MM.1S (cell line): ENCODE measurements around the gene PLSCR1.
"Not testable (repeated sequence)": the region's sequence is repeated elsewhere in the genome, so short reads cannot be mapped to it uniquely, and the experiment has no call there.

Experiments
- DNase-seq: peaks from one replicate; pipeline ENCODE4 v3.0.0-alpha.2; 2015
- H2AFZ ChIP-seq: fragments of 300-600 bp; sonication (generic); 2 replicates; pipeline ENCODE4 v1.6.0; 2016; ENCODE audit warnings: antibody characterized with exemption, low read length
- H3F3A ChIP-seq: fragments of 300-600 bp; sonication (generic); 2 replicates; pipeline ENCODE4 v1.6.1; 2016; ENCODE audit warnings: mild to moderate bottlenecking, antibody characterized with exemption, low read length, moderate library complexity, mixed read lengths; ENCODE audit not compliant: insufficient read depth
- H3K27ac ChIP-seq: fragments of 300-600 bp; sonication (generic); 2 replicates; pipeline ENCODE4 v1.5.1; 2016; ENCODE audit warnings: mild to moderate bottlenecking, low read length
- H3K27me3 ChIP-seq: fragments of 300-600 bp; sonication (generic); replicated peaks from 2 replicates; pipeline ENCODE4 v1.6.0; 2016; ENCODE audit warnings: low read length; ENCODE audit not compliant: insufficient read depth
- H3K36me3 ChIP-seq: fragments of 300-600 bp; sonication (generic); replicated peaks from 2 replicates; pipeline ENCODE4 v1.6.1; 2016; ENCODE audit warnings: mild to moderate bottlenecking, low read length, mixed read lengths; ENCODE audit not compliant: insufficient read depth
- H3K4me1 ChIP-seq: fragments of 300-600 bp; sonication (generic); 2 replicates; pipeline ENCODE4 v1.6.1; 2016; ENCODE audit warnings: low read length, mixed read lengths
- H3K4me2 ChIP-seq: fragments of 300-600 bp; sonication (generic); 2 replicates; pipeline ENCODE4 v1.6.0; 2016; ENCODE audit warnings: low read depth, low read length
- H3K4me3 ChIP-seq: fragments of 300-600 bp; sonication (generic); 2 replicates; pipeline ENCODE4 v1.5.1; 2016; ENCODE audit warnings: low read length, mixed read lengths
- H3K79me2 ChIP-seq: fragments of 300-600 bp; sonication (generic); 2 replicates; pipeline ENCODE4 v1.6.1; 2016; ENCODE audit warnings: mixed run types, low read length, mixed read lengths
- H3K9ac ChIP-seq: fragments of 300-600 bp; sonication (generic); 2 replicates; pipeline ENCODE4 v1.6.1; 2016; ENCODE audit warnings: low read length, mixed read lengths
- H3K9me2 ChIP-seq: fragments of 300-600 bp; sonication (generic); replicated peaks from 2 replicates; pipeline ENCODE4 v1.6.1; 2016; ENCODE audit warnings: mild to moderate bottlenecking, low read length, mixed read lengths; ENCODE audit not compliant: insufficient read depth
- H3K9me3 ChIP-seq: fragments of 300-600 bp; sonication (generic); replicated peaks from 2 replicates; pipeline ENCODE4 v1.6.1; 2016; ENCODE audit warnings: mild to moderate bottlenecking, low read length, mixed read lengths; ENCODE audit not compliant: insufficient read depth
- H4K20me1 ChIP-seq: fragments of 300-600 bp; sonication (generic); 2 replicates; pipeline ENCODE4 v1.6.1; 2016; ENCODE audit warnings: mild to moderate bottlenecking, low read length, moderate library complexity, mixed read lengths; ENCODE audit not compliant: insufficient read depth
- EZH2 ChIP-seq: fragments of 300-600 bp; sonication (generic); optimal IDR thresholded peaks from 2 replicates; pipeline ENCODE3; 2017; ENCODE audit warnings: low read depth, mild to moderate bottlenecking, antibody characterized with exemption, low read length, mixed read lengths
- EZH2phosphoT487 ChIP-seq: fragments of 300-600 bp; sonication (generic); IDR thresholded peaks from 2 replicates; pipeline ENCODE4 v1.6.1; 2018; ENCODE audit warnings: antibody characterized with exemption, low read length
- TF ChIP-seq, protein P1 (sequence below): fragments of 300-600 bp; sonication (generic); IDR thresholded peaks from 2 replicates; pipeline ENCODE4 v1.5.1; 2016; ENCODE audit warnings: antibody characterized with exemption, low read length, mixed read lengths

PLSCR1 gene

DNA sequence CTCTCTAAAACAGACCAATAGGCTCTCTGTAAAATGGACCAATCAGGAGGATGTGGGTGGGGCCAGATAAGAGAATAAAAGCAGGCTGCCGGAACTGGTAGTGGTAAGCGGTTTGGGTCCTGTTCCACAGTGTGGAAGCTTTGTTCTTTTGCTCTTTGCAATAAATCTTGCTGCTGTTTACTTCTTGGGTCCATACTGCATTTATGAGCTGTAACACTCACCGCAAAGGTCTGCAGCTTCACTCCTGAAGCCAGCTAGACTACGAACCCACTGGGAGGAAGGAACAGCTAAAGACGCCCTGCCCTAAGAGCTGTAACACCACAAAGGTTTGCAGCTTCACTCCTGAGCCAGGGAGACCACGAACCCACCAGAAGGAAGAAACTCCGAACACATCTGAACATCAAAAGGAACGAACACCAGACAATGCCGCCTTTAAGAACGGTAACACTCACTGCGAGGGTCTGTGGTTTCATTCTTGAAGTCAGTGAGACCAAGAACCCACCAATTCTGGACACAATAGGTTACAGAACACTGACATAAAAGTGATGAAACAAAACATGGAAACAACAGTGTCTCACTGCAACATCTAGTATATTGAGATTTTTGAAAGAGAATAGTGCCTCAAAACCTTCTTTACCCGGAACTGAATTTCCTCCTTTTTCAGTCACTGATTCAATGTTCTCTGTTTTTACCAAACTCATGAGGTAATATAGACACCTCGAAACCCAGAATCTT lies 46.2 kb downstream of the PLSCR1 start:
- H2AFZ ChIP-seq, result no peak overlapping the region
- no peaks in the 10 kb centered on the region for H3K36me3 ChIP-seq
- no peaks in the 10 kb centered on the region for H3K27me3 ChIP-seq
- no peak for DNase-seq
- no peaks in the 10 kb centered on the region for H3F3A ChIP-seq
- H3K9ac ChIP-seq, result no peak overlapping the region
- TF ChIP-seq, protein P1, sequence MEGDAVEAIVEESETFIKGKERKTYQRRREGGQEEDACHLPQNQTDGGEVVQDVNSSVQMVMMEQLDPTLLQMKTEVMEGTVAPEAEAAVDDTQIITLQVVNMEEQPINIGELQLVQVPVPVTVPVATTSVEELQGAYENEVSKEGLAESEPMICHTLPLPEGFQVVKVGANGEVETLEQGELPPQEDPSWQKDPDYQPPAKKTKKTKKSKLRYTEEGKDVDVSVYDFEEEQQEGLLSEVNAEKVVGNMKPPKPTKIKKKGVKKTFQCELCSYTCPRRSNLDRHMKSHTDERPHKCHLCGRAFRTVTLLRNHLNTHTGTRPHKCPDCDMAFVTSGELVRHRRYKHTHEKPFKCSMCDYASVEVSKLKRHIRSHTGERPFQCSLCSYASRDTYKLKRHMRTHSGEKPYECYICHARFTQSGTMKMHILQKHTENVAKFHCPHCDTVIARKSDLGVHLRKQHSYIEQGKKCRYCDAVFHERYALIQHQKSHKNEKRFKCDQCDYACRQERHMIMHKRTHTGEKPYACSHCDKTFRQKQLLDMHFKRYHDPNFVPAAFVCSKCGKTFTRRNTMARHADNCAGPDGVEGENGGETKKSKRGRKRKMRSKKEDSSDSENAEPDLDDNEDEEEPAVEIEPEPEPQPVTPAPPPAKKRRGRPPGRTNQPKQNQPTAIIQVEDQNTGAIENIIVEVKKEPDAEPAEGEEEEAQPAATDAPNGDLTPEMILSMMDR, result no peak
- no peak for TF ChIP-seq EZH2
- no peak for TF ChIP-seq EZH2phosphoT487
- no peaks in the 10 kb centered on the region for H3K79me2 ChIP-seq
- no peaks in the 10 kb centered on the region for H3K9me3 ChIP-seq
- no peak overlapping the region for H3K4me3 ChIP-seq
- no peaks in the 10 kb centered on the region for H4K20me1 ChIP-seq
- no peaks in the 10 kb centered on the region for H3K9me2 ChIP-seq
- no peak overlapping the region for H3K27ac ChIP-seq
- no peak overlapping the region for H3K4me2 ChIP-seq
- no peaks in the 10 kb centered on the region for H3K4me1 ChIP-seq

DNA sequence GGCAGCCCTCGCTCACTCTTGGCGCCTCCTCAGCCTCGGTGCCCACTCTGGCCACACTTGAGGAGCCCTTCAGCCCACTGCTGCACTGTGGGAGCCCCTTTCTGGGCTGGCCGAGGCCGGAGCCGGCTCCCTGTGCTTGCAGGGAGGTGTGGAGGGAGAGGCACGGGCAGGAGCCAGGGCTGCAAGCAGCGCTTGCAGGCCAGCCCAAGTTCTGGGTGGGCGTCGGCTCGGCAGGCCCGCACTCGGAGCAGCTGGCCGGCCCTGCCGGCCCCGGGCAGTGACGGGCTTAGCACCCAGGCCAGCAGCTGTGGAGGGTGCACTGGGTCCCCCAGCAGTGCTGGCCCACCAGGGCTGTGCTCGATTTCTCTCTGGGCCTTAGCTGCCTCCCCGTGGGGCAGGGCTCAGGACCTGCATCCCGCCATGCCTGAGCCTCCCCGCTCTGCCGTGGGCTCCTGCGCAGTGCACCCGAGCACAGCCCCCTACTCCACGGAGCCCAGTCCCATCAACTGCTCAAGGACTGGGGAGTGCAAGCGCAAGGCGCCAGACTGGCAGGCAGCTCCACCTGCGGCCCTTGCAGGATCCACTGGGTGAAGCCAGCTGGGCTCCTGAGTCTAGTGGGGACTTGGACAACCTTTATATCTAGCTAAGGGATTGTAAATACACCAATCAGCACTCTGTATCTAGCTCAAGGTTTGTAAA lies 47.1 kb downstream of the PLSCR1 start:
- not testable (repeated sequence) for H3K36me3 ChIP-seq, DNase-seq, H2AFZ ChIP-seq, H3K27me3 ChIP-seq, H3K4me1 ChIP-seq, H3K9me2 ChIP-seq, H3F3A ChIP-seq, H3K9me3 ChIP-seq, H4K20me1 ChIP-seq, H3K79me2 ChIP-seq, H3K4me3 ChIP-seq, H3K27ac ChIP-seq, H3K9ac ChIP-seq, H3K4me2 ChIP-seq

DNA sequence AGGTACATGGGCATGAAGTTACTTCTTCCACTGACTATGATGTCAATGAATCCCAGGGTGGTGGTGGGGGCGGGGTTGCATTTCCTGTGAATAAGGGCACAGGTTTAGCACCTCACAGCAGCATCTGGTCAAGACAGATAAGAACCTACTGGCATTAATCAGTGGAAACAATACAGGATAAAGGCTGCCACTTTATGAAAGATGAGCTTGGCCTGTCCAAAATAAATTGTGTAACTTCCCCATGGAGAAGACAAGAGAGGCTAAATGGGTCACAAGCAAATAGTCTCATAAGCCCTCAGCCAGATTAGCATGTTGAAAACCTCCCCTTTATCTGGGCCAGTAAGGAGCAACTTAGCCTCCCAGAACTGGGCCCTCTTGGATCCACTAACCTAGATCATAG lies 47.7 kb downstream of the PLSCR1 start:
- TF ChIP-seq, protein P1, result no peak
- TF ChIP-seq EZH2phosphoT487 (no peak), EZH2 (no peak)
- no peaks in the 10 kb centered on the region for H3F3A ChIP-seq

DNA sequence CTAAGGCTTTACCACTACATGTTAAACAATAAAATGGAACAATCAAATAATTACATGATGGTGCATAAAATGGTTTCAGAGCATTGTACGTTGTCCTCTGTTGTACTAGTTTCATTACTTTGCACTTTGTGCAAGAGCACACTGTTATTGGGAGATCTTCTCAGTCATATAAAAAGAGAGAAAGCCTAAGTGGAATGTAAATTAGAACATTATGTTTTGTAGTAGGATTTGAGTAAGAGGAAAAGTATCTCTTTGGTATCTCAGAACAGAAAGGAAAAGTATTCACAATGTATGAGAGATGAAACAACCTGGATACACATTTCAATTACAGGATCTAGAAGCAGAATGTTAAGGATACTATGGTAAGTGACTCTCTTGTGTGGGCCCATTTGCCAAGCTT lies 48.2 kb downstream of the PLSCR1 start:
- Histone ChIP-seq H3K4me3 (no peak overlapping the region), H4K20me1 (no peaks in the 10 kb centered on the region), H3K27me3 (no peaks in the 10 kb centered on the region), H3K4me2 (no peak overlapping the region), H2AFZ (no peak overlapping the region), H3K27ac (no peak overlapping the region), H3K9me2 (no peaks in the 10 kb centered on the region), H3K9ac (no peak overlapping the region), H3K9me3 (no peaks in the 10 kb centered on the region), H3K36me3 (no peaks in the 10 kb centered on the region), H3K79me2 (no peaks in the 10 kb centered on the region), H3F3A (no peaks in the 10 kb centered on the region), H3K4me1 (no peaks in the 10 kb centered on the region)
- TF ChIP-seq, protein P1, result no peak
- TF ChIP-seq EZH2 (no peak), EZH2phosphoT487 (no peak)
- no peak for DNase-seq

More for the DNA sequence above, 47.7 kb downstream of the PLSCR1 start:
- Histone ChIP-seq H4K20me1 (no peaks in the 10 kb centered on the region), H3K27ac (no peak overlapping the region), H2AFZ (no peak overlapping the region), H3K4me1 (no peaks in the 10 kb centered on the region), H3K9ac (no peak overlapping the region), H3K79me2 (no peaks in the 10 kb centered on the region), H3K9me3 (no peaks in the 10 kb centered on the region), H3K4me3 (no peak overlapping the region), H3K27me3 (no peaks in the 10 kb centered on the region), H3K9me2 (no peaks in the 10 kb centered on the region), H3K36me3 (no peaks in the 10 kb centered on the region), H3K4me2 (no peak overlapping the region)
- DNase-seq, result no peak
